Renal pelvis (tissue), 4 donors: ENCODE data around the gene NINL. TPM values are rescaled to one million over a fixed set of nuclear protein-coding genes. Genes with fewer than 3 reads are reported as not detected.
"Not testable (repeated sequence)": the region's sequence is repeated elsewhere in the genome, so short reads cannot be mapped to it uniquely, and the experiment has no call there.

Experiments used
- DNase-seq: peaks from one replicate; pipeline ENCODE4 v3.0.0-alpha.2; 2013
- polyA plus RNA-seq, 3 donors: library from polyadenylated mRNA; unstranded; fragments of 120-200 nt; gene quantifications; one replicate each; pipeline ENCODE4 v1.2.1, GENCODE V29; 2013; ENCODE audit not compliant: insufficient read length in 3 of 3

NINL gene
- polyA plus RNA-seq, 3 donors: 40.1 to 57.0 (median 56.6) TPM

- DNase-seq: no peak
Measured at GRCh38 chr20:25504366-25505135, 80.8 kb downstream of the NINL start.

- no peak for DNase-seq
Measured at GRCh38 chr20:25503936-25504335, 81.4 kb downstream of the NINL start.

- DNase-seq: not testable (repeated sequence)
Measured at GRCh38 chr20:25503051-25503639, 82.2 kb downstream of the NINL start.

DNA sequence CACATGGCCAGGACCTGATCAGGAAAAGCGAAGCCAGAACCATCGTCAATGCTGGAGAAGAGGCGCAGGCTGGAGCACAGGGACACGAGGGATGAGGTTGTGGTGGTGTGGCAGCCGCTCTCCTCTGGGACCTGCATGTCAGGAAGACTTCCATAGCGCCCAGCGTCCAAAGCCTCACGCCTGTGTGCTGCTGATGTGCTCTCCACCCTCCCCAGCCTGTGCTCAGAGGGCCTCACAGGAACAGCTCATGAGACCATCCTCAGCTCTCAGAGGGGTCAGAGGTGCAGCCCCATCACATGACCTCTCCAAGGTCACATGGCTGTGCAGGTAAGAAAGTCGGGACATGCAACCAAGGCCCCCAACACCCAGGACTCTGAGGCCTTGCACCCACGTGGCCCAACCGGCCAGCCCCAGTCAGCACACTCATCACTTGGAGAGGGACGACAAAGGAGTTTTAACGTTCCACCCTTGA lies 84.4 kb downstream of the NINL start:
- DNase-seq: no peak

DNA sequence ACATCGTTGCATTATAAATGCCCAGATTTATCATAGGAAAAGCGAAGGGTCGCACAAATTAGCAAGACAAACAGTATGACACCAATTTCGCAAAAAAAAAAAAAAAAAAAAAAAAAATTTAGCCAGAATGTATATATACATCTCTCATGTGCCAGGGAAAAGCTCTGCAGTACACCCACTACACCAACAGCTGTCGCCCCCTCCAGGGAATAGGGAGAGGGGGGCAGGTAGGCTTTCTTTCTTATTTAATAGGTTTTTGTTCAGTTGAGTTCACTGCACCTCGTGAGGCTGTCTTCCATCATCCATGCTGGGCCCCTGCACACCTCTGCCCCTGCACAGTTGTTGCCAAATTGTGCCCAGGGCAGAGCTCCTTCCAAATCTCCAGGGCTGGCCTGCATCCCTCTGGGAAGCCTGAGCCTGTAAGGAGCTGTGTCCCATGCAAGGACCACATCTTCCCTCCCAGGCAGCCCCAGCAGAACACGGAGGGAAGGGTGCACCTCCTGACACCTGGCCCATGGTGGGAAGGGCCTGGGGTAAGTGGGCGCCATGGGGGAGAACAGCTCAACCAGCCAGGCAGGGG lies 85.4 kb downstream of the NINL start:
- DNase-seq: no peak

GRCh38 chr20:25499031-25499430 lies 86.3 kb downstream of the NINL start:
- DNase-seq: no peak

- DNase-seq: no peak
Measured at GRCh38 chr20:25498280-25498606, 87.1 kb downstream of the NINL start.

DNA sequence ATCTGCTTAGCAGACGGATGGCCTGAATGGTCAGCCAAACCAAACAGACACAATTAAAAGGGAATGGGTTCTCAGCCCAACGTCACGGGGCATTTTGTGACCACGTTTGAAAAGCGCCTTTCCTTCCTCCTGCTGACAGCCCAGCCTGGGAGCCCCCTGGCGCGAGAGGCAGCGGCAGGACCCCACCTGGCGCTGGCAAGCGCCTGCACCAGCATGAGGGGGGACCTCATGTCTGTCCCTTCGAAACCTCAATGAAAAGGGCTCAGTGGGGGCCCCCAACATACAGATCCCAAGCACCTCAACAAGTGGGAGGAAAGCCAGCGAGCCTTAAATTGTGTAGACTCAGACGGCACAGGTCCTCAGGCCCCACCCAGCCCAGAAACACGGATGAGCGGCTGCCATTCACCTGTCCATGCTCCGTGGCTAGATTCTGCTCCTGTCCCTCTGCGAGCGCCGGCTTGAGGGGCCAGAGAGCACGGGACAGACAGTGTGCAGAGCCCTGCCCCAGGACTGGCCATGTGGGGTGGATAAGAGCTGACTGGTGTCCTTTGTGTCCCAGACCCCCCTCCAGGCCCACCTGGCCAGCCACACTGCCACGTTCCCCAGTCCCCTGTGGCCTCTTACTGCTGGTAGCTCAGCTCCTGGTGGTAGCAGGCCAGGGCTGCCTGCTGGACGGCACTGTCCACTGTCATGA lies 87.6 kb downstream of the NINL start:
- DNase-seq: no peak

DNA sequence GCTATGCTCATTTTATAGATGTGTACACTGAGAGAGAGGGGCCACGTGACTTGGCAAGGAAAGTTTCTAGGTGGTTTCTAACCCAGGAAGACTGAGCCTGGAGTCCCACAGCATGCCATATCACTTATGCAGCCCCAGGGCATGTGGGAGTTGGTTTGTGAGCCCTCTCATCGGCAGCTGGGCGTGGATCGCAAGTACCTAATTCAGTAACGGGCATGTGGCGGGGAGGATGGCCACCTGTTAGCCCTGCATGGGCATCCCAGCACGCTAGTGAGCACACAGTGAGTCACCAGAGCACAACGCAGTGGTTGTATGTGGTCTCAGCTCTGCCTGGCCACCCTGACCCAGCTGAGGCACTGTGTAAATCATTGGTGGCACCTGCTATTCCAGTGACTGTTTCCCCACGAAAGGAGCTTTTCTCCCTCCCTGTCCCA lies 88.3 kb downstream of the NINL start:
- DNase-seq: no peak

DNA sequence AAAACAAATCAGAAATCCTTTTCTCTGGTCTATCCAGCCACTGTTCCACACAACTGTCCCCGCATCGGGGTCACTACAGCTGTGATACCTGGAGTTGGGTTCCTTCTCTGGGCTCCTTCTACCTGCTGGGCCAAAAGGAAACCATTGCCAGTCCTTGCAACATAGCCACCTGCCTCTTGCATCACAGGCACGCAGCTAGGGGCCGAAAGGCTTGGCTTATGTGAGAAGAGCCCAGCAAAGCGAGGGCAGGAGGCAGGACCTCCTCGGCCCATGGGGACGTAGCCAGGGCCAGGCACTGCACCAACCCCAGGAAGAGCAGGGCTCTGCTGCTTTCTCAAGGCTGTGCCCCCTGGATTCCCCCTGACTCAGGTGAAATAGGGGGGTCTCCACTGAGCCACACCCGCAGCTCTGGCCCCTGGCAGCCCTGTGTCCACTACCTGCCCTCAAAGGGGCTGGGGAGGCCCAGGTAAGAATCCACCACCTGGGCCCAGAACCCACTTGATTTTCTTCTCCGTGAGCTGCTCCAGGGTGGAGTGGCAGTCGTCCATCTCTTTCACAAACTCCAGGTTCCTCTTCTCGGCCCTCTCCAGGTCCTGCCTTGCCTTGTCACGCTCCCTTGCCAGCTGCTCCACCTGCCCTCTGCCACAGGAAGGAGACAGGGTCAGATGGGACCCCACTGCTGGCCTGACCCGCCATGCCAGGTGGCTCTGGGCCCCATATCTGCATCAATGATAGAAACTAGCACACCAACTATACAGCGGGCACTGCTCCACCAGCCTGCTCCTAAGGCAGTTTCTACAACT lies 89.0 kb downstream of the NINL start:
- DNase-seq: no peak

- DNase-seq: no peak
Measured at GRCh38 chr20:25495189-25495824, 90.0 kb downstream of the NINL start.

DNA sequence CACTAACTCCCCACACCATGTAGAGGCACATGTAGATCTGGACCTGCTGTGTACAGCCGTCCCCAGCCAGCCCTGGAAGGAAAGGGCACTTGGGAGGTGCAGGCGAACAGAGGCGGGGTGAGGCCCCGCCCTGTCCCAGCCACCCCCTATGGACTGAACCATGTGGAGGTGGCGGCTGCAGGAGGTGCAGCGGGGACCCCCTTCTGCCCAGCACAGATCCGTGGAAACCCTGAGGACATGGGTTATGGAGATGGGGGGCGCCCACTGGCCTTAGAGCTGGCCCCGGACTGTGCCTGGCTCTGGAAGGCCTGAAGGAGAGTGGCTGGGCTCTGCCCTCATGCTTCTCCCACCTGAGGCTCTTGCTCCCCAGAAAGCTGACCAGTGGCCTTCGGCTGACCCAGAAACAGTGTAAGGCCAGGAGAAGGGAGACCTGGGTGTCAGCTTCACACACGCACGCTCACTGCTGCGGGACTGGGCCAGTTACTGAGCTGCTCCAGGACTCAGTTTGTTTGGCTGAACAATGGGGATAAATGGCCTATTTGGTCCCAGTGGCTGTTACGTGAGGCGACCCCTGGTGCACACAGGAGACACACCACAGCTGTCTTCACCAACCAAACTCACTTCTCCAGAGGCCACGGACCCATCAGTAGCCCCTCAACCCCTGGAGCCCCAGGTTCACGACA lies 90.7 kb downstream of the NINL start:
- no peak for DNase-seq

DNA sequence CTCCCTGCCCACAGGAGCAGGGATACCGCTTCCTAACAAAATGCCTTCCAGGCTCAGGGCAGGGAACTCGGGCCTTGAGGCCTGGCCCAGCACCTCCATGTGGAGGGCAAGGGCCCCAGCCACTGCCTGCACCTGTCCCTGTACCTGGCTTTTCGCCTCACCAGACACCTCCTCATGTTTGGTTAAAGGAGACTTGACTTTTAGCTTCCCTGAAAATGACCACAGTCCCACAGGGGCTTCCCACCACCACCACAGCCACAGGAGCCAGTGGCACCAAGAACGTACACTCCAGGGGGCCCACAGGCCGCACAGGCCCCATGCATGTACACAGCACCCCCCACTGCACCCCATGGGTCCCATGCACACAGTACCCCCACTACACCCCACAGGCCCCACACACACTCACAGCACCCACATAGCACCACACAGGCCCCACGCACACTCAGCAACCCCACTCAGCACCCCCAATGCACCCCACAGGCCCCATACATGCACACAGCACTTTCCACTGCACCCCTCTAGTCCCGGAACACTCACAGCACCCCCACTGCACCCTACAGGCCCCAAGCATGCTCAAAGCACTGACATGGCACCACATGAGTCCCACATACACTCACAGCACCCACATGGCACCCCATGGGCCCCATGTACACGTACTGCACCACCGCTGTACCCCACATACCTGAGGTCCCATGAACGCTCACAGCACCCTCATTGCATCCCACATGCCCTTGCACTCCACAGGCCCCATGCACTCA lies 91.4 kb downstream of the NINL start:
- DNase-seq: no peak

DNA sequence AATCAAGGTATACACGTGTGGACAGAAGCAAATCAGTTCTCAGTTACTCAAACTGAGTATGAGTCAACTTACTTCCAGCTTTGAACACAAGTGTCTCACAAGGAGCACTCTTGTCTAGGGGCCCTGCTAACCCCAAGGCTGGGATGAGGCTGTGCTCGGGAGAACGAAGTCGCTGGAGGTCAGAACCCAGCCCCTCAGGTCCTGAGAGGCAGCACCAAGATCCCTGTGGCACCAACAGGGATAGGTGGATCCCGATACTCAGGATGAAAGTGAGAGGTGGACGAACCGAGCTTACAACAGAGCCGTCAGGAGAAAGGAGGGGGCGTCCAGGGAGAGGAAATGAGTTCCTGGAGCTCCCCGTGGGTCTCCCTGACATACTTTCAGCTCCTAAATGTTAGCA lies 92.2 kb downstream of the NINL start:
- DNase-seq: no peak

DNA sequence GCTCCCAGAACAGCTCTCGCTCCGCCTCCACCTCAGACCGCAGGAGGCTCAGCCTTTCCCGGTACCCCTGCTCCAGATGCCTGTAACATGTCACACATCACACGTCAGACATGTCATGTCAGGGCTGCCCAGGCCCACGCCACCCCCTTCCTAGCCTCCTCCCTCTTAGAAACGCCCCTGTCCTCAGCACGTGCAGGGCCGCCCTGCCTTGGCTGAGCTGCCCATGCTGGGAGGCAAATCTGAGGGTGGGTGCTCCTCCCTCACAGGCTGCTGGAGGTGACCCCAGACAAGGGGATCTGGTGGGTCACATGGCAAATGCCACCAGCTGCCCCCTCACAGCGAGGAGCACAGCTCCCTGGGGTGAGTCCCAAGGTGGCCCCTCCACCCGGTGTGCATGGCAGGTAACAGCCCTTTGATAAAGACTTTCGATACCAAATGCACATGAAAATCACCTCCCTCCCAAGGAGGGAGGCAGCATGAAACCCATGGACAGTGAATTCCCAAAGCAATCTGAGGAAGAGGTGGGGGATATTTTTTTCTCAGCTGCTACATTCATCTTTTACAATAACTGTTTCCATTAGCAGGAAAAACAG lies 93.8 kb downstream of the NINL start:
- DNase-seq: no peak

DNA sequence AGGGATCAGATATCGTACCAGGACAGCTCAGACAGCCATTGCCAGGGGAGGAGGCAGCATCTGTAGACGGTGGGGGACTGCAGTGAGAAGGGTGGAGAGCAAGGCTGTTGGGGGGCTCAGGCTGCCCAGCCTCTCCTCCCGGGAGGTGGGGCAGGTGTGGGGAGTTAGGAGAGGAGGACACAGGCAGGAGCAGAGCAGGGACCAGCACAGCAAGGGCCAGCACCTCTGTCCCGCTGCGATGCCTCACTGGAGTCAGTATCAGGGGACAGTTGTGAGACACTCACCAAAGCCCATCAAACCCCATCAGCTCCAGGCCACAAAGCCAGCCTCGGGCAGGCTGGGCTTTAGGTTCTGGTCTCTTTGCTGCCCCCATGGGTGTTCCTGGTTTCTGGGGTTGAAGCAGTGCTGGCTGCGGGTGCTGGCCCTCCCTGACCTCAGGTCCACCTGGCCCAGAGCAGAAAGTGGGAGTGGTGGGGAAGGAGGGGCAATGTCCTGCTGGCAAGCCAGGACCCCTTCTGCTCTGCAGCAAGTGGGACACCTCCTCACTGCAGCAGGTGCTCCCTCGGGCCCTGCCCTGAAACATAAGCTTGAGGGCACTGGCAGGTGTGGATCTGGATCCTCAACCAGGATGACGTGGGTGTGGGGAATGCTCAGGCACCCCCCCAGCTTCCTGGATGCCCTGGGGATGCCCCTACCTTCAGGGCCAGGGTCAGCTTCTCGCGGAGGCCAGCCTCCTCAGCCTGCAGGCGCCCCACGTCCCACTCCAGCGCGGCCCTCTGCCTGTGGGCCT lies 94.5 kb downstream of the NINL start:
- no peak for DNase-seq

GRCh38 chr20:25489221-25489871 lies 96.0 kb downstream of the NINL start:
- DNase-seq: no peak

- DNase-seq: no peak
Measured at GRCh38 chr20:25487975-25488374, 97.4 kb downstream of the NINL start.
